GM12878 (cell line): ENCODE measurements around the gene SYNGR1. TPM values are rescaled to one million over a fixed set of nuclear protein-coding genes. Genes with fewer than 3 reads are reported as not detected.

Experiments
- IKZF2 ChIP-seq, 2 experiments: fragments of 450-650 bp; IDR thresholded peaks; 2 replicates each; pipeline ENCODE4 v1.6.1; 2017; ENCODE audit warnings: mild to moderate bottlenecking in 2 of 2, moderate library complexity in 2 of 2
- KLF5 ChIP-seq: fragments of 450-650 bp; IDR thresholded peaks from 2 replicates; pipeline ENCODE4 v1.6.1; 2014; ENCODE audit warnings: mild to moderate bottlenecking; ENCODE audit not compliant: partially characterized antibody
- NBN ChIP-seq: fragments of 450-650 bp; IDR thresholded peaks from 2 replicates; pipeline ENCODE4 v1.6.1; 2016
- NFXL1 ChIP-seq: fragments of 450-650 bp; IDR thresholded peaks from 2 replicates; pipeline ENCODE4 v1.6.1; 2017; ENCODE audit warnings: antibody characterized with exemption, mild to moderate bottlenecking, borderline replicate concordance
- NFYA ChIP-seq: IDR thresholded peaks from 2 replicates; pipeline ENCODE4 v1.6.1; 2011; ENCODE audit warnings: low read depth, mild to moderate bottlenecking, low read length, improper control_type of control experiment, borderline replicate concordance
- polyA plus RNA-seq, 11 experiments: library from polyadenylated mRNA; depleted of rRNA in 4 of 11; unstranded in 6 of 11; stranded (reverse) in 5 of 11; fragments of >200 nt; fragmentation: Nextera tagmentation in 4 of 11; fragmentation: Illumina TruSeq in 1 of 11; extraction: Ambion mirVana in 4 of 11; extraction: Trizol in 1 of 11; gene quantifications; 1 replicate in 1 of 11; 2 replicates in 10 of 11; pipeline versions ENCODE4 v1.2.1 to v1.2.3, GENCODE V29; 2011 to 2016; ENCODE audit warnings: inconsistent platforms in 2 of 11, missing spikeins in 2 of 11, low read depth in 1 of 11
- total RNA-seq, 4 experiments: library from RNA; depleted of rRNA in 3 of 4; stranded (reverse); fragments of >200 nt in 3 of 4; fragmentation: Illumina TruSeq in 1 of 4; extraction: Trizol in 1 of 4; gene quantifications; 2 replicates each; pipeline versions ENCODE4 v1.2.1 to v1.2.3, GENCODE V29; 2013 to 2021
- TF ChIP-seq, protein P1 (sequence below): fragments of 450-650 bp; IDR thresholded peaks from 2 replicates; pipeline ENCODE4 v1.6.1; 2017; ENCODE audit warnings: mild to moderate bottlenecking, moderate library complexity
- TF ChIP-seq, protein P2 (sequence below): IDR thresholded peaks from 2 replicates; pipeline ENCODE4 v1.6.1; 2011; ENCODE audit warnings: low read depth, low read length, improper control_type of control experiment, borderline replicate concordance
- TF ChIP-seq, protein P3 (sequence below): IDR thresholded peaks from 2 replicates; pipeline ENCODE4 v1.6.1; 2012; ENCODE audit warnings: mild to moderate bottlenecking, low read depth, low read length

SYNGR1 gene
- total and polyA plus RNA-seq, 10 of the 15 experiments (the other 5 are each of a cell fraction or from before 2014, with no cell fraction given) = 0.87 to 9.2 (median 3.5) TPM

DNA sequence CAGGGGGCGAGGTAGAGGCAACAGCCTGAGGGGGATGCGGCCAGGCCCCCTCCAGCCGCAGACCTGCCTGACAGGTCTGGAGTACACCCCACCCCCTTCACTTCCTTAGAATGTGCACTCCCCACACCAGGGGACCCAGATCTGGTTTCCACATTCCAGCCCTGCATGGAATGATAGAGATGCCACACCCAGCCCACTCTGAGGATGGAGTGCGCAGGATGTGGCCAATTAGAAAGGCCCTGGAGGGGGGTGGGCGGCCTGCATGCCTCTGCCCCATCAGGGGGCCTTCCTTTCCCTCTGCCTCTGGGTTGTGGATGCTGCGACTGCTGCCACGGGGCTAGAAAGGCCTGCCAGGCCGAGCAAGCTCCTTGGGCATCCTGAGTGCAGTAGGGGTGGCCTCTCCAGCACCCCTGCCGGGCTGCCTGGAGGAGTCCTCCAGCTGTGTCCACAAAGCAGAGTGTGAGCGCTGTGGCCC, 78.8 kb downstream of the SYNGR1 start (continued):
- TF ChIP-seq, protein P1, sequence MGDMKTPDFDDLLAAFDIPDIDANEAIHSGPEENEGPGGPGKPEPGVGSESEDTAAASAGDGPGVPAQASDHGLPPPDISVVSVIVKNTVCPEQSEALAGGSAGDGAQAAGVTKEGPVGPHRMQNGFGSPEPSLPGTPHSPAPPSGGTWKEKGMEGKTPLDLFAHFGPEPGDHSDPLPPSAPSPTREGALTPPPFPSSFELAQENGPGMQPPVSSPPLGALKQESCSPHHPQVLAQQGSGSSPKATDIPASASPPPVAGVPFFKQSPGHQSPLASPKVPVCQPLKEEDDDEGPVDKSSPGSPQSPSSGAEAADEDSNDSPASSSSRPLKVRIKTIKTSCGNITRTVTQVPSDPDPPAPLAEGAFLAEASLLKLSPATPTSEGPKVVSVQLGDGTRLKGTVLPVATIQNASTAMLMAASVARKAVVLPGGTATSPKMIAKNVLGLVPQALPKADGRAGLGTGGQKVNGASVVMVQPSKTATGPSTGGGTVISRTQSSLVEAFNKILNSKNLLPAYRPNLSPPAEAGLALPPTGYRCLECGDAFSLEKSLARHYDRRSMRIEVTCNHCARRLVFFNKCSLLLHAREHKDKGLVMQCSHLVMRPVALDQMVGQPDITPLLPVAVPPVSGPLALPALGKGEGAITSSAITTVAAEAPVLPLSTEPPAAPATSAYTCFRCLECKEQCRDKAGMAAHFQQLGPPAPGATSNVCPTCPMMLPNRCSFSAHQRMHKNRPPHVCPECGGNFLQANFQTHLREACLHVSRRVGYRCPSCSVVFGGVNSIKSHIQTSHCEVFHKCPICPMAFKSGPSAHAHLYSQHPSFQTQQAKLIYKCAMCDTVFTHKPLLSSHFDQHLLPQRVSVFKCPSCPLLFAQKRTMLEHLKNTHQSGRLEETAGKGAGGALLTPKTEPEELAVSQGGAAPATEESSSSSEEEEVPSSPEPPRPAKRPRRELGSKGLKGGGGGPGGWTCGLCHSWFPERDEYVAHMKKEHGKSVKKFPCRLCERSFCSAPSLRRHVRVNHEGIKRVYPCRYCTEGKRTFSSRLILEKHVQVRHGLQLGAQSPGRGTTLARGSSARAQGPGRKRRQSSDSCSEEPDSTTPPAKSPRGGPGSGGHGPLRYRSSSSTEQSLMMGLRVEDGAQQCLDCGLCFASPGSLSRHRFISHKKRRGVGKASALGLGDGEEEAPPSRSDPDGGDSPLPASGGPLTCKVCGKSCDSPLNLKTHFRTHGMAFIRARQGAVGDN = no peak
- TF ChIP-seq IKZF2 (IDR thresholded peaks at IDR 0.05) = no peak
- TF ChIP-seq, protein P2, sequence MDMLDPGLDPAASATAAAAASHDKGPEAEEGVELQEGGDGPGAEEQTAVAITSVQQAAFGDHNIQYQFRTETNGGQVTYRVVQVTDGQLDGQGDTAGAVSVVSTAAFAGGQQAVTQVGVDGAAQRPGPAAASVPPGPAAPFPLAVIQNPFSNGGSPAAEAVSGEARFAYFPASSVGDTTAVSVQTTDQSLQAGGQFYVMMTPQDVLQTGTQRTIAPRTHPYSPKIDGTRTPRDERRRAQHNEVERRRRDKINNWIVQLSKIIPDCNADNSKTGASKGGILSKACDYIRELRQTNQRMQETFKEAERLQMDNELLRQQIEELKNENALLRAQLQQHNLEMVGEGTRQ = no peak
- TF ChIP-seq NFYA = no peak
- TF ChIP-seq NBN = no peak
- TF ChIP-seq, protein P3, sequence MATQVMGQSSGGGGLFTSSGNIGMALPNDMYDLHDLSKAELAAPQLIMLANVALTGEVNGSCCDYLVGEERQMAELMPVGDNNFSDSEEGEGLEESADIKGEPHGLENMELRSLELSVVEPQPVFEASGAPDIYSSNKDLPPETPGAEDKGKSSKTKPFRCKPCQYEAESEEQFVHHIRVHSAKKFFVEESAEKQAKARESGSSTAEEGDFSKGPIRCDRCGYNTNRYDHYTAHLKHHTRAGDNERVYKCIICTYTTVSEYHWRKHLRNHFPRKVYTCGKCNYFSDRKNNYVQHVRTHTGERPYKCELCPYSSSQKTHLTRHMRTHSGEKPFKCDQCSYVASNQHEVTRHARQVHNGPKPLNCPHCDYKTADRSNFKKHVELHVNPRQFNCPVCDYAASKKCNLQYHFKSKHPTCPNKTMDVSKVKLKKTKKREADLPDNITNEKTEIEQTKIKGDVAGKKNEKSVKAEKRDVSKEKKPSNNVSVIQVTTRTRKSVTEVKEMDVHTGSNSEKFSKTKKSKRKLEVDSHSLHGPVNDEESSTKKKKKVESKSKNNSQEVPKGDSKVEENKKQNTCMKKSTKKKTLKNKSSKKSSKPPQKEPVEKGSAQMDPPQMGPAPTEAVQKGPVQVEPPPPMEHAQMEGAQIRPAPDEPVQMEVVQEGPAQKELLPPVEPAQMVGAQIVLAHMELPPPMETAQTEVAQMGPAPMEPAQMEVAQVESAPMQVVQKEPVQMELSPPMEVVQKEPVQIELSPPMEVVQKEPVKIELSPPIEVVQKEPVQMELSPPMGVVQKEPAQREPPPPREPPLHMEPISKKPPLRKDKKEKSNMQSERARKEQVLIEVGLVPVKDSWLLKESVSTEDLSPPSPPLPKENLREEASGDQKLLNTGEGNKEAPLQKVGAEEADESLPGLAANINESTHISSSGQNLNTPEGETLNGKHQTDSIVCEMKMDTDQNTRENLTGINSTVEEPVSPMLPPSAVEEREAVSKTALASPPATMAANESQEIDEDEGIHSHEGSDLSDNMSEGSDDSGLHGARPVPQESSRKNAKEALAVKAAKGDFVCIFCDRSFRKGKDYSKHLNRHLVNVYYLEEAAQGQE = no peak
- no peak for TF ChIP-seq NFXL1
- no peak for TF ChIP-seq KLF5
- TF ChIP-seq, all 136 proteins: peak for 0
